ENCODE measurements around the gene NIPAL4. TPM values are rescaled to one million over a fixed set of nuclear protein-coding genes. Genes with fewer than 3 reads are reported as not detected.
"Not testable (repeated sequence)": the region's sequence is repeated elsewhere in the genome, so short reads cannot be mapped to it uniquely, and the experiment has no call there.

NIPAL4 gene
- polyA plus RNA-seq, 1 donor from 2014 or later = not detected

DNA sequence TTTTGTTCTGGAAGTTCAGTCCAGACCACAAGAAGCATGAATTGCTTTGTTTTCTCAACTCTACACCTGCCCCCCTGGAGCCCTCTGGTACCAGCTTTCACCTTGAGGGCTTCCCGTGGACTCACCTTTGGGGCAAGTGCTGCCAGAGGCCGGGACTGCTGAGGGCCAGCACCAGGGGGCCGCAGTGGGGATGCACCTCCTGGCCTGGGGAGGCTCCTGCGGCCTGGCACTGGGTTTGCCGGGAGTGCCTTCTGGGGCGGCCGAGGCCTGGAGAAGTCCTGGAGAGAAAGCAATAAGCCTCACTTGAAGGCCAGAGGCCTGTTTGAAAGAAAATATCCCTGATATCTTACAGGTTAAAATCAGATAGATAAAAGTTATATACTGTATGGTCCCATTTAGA is 21.7 kb downstream of the NIPAL4 start:
- Histone ChIP-seq H3K9me2 (ENCODE audit: insufficient read depth, low read length) (no peaks in the 10 kb centered on the region), H3K4me2 (ENCODE audit: low read length) (no peak overlapping the region), H3K4me3 (ENCODE audit: low read length) (no peak overlapping the region), H2AFZ (ENCODE audit: low read depth, low read length) (no peak overlapping the region), H3K27me3 (ENCODE audit: insufficient read depth, low read depth, low read length) (no peaks in the 10 kb centered on the region), H3K79me2 (replicated peaks; ENCODE audit: insufficient read depth, low read length) (no peaks in the 10 kb centered on the region), H3F3A (ENCODE audit: insufficient read depth, low read length, poor library complexity, severe bottlenecking) (no peaks in the 10 kb centered on the region), H3K9me3 (ENCODE audit: low read length) (no peaks in the 10 kb centered on the region), H3K36me3 (ENCODE audit: insufficient read depth, low read length) (peaks cover 8% of the 10 kb centered on the region), H4K20me1 (ENCODE audit: insufficient read depth) (no peaks in the 10 kb centered on the region), H3K9ac (ENCODE audit: low read length) (no peak overlapping the region), H3K27ac (ENCODE audit: low read length) (no peak overlapping the region)
- TF ChIP-seq POLR2AphosphoS5 (IDR thresholded peaks at IDR 0.05) = no peak

- not testable (repeated sequence) for H3K79me2 ChIP-seq (replicated peaks; ENCODE audit: insufficient read depth, low read length); H2AFZ ChIP-seq (ENCODE audit: low read depth, low read length); H3K27me3 ChIP-seq (ENCODE audit: insufficient read depth, low read depth, low read length); H3K9me2 ChIP-seq (ENCODE audit: insufficient read depth, low read length); H3F3A ChIP-seq (ENCODE audit: insufficient read depth, low read length, poor library complexity, severe bottlenecking); H3K9ac ChIP-seq (ENCODE audit: low read length); H3K9me3 ChIP-seq (ENCODE audit: low read length); H3K4me2 ChIP-seq (ENCODE audit: low read length); H4K20me1 ChIP-seq (ENCODE audit: insufficient read depth); H3K27ac ChIP-seq (ENCODE audit: low read length); H3K36me3 ChIP-seq (ENCODE audit: insufficient read depth, low read length); H3K4me3 ChIP-seq (ENCODE audit: low read length)
Observed at GRCh38 chr5:157482702-157483101, 22.7 kb downstream of the NIPAL4 start.

GRCh38 chr5:157484768-157485167 is 24.8 kb downstream of the NIPAL4 start:
- H2AFZ ChIP-seq (ENCODE audit: low read depth, low read length) = no peak overlapping the region
- H3K9me3 ChIP-seq (ENCODE audit: low read length) = no peaks in the 10 kb centered on the region
- no peaks in the 10 kb centered on the region for H3F3A ChIP-seq (ENCODE audit: insufficient read depth, low read length, poor library complexity, severe bottlenecking)
- H3K27me3 ChIP-seq (ENCODE audit: insufficient read depth, low read depth, low read length) = no peaks in the 10 kb centered on the region
- no peak overlapping the region for H3K4me3 ChIP-seq (ENCODE audit: low read length)
- H3K9ac ChIP-seq (ENCODE audit: low read length) = no peak overlapping the region
- no peak overlapping the region for H3K4me2 ChIP-seq (ENCODE audit: low read length)
- no peaks in the 10 kb centered on the region for H3K9me2 ChIP-seq (ENCODE audit: insufficient read depth, low read length)
- H3K79me2 ChIP-seq (replicated peaks; ENCODE audit: insufficient read depth, low read length) = no peaks in the 10 kb centered on the region
- H3K27ac ChIP-seq (ENCODE audit: low read length) = no peak overlapping the region
- TF ChIP-seq POLR2AphosphoS5 (IDR thresholded peaks at IDR 0.05) (no peak), RAD21 (conservative IDR thresholded peaks at IDR 0.05) (no peak), MXI1 (conservative IDR thresholded peaks at IDR 0.05; ENCODE audit: poor library complexity, severe bottlenecking) (no peak), EP300 (conservative IDR thresholded peaks at IDR 0.05; ENCODE audit: poor library complexity, severe bottlenecking) (no peak), EZH2 (IDR thresholded peaks at IDR 0.05; ENCODE audit: borderline replicate concordance, insufficient read depth, low read length, poor library complexity, severe bottlenecking) (no peak)
- TF ChIP-seq, protein P1, sequence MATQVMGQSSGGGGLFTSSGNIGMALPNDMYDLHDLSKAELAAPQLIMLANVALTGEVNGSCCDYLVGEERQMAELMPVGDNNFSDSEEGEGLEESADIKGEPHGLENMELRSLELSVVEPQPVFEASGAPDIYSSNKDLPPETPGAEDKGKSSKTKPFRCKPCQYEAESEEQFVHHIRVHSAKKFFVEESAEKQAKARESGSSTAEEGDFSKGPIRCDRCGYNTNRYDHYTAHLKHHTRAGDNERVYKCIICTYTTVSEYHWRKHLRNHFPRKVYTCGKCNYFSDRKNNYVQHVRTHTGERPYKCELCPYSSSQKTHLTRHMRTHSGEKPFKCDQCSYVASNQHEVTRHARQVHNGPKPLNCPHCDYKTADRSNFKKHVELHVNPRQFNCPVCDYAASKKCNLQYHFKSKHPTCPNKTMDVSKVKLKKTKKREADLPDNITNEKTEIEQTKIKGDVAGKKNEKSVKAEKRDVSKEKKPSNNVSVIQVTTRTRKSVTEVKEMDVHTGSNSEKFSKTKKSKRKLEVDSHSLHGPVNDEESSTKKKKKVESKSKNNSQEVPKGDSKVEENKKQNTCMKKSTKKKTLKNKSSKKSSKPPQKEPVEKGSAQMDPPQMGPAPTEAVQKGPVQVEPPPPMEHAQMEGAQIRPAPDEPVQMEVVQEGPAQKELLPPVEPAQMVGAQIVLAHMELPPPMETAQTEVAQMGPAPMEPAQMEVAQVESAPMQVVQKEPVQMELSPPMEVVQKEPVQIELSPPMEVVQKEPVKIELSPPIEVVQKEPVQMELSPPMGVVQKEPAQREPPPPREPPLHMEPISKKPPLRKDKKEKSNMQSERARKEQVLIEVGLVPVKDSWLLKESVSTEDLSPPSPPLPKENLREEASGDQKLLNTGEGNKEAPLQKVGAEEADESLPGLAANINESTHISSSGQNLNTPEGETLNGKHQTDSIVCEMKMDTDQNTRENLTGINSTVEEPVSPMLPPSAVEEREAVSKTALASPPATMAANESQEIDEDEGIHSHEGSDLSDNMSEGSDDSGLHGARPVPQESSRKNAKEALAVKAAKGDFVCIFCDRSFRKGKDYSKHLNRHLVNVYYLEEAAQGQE (IDR thresholded peaks at IDR 0.05; ENCODE audit: borderline replicate concordance) = no peak
- H4K20me1 ChIP-seq (ENCODE audit: insufficient read depth) = no peaks in the 10 kb centered on the region
- H3K36me3 ChIP-seq (ENCODE audit: insufficient read depth, low read length) = peaks cover 13% of the 10 kb centered on the region

DNA sequence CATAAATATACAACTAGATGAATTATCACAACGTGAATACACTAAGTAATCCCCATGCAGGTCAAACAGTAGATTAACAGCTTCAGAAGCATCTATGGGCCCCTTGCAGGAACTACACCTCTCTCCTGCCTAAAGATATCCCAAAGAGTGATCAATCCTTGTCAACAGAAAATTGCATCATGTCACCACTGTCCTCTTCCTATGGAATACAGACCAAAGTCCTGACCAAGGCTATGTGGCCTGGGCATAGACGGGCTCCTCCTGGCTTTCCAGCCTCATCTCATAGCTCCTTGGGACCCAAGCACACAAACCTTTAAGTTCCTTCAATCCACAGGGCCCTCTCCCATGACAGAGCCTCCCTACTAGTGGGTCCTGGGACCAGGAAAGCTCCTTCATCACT is 25.3 kb downstream of the NIPAL4 start:
- Histone ChIP-seq H3F3A (ENCODE audit: insufficient read depth, low read length, poor library complexity, severe bottlenecking) (no peaks in the 10 kb centered on the region), H3K27me3 (ENCODE audit: insufficient read depth, low read depth, low read length) (no peaks in the 10 kb centered on the region), H3K9me3 (ENCODE audit: low read length) (no peaks in the 10 kb centered on the region), H3K9me2 (ENCODE audit: insufficient read depth, low read length) (no peaks in the 10 kb centered on the region), H2AFZ (ENCODE audit: low read depth, low read length) (no peak overlapping the region), H3K9ac (ENCODE audit: low read length) (no peak overlapping the region), H3K79me2 (replicated peaks; ENCODE audit: insufficient read depth, low read length) (no peaks in the 10 kb centered on the region), H3K4me3 (ENCODE audit: low read length) (no peak overlapping the region), H3K27ac (ENCODE audit: low read length) (no peak overlapping the region), H3K36me3 (ENCODE audit: insufficient read depth, low read length) (peaks cover 13% of the 10 kb centered on the region), H3K4me2 (ENCODE audit: low read length) (no peak overlapping the region), H4K20me1 (ENCODE audit: insufficient read depth) (no peaks in the 10 kb centered on the region)
- TF ChIP-seq EP300 (conservative IDR thresholded peaks at IDR 0.05; ENCODE audit: poor library complexity, severe bottlenecking) = no peak
- TF ChIP-seq, protein P1 (IDR thresholded peaks at IDR 0.05; ENCODE audit: borderline replicate concordance) = no peak
- TF ChIP-seq TAF1 (IDR thresholded peaks at IDR 0.05; ENCODE audit: low read depth) = no peak
- TF ChIP-seq, protein P2, sequence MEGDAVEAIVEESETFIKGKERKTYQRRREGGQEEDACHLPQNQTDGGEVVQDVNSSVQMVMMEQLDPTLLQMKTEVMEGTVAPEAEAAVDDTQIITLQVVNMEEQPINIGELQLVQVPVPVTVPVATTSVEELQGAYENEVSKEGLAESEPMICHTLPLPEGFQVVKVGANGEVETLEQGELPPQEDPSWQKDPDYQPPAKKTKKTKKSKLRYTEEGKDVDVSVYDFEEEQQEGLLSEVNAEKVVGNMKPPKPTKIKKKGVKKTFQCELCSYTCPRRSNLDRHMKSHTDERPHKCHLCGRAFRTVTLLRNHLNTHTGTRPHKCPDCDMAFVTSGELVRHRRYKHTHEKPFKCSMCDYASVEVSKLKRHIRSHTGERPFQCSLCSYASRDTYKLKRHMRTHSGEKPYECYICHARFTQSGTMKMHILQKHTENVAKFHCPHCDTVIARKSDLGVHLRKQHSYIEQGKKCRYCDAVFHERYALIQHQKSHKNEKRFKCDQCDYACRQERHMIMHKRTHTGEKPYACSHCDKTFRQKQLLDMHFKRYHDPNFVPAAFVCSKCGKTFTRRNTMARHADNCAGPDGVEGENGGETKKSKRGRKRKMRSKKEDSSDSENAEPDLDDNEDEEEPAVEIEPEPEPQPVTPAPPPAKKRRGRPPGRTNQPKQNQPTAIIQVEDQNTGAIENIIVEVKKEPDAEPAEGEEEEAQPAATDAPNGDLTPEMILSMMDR (IDR thresholded peaks at IDR 0.05; ENCODE audit: poor library complexity, severe bottlenecking) = no peak
- no peak for TF ChIP-seq EZH2 (IDR thresholded peaks at IDR 0.05; ENCODE audit: borderline replicate concordance, insufficient read depth, low read length, poor library complexity, severe bottlenecking)
